IPS-11a (cell line): ENCODE results near the gene SERPINB5.

Source experiments
- H3K4me3 ChIP-seq: one replicate; pipeline ENCODE4 v1.5.1; 2013; ENCODE audit warnings: low read depth, low read length, control low read depth

The SERPINB5 gene

GRCh38 chr18:63520053-63520685 lies 43.4 kb downstream of the SERPINB5 start:
- H3K4me3 ChIP-seq, result no peak overlapping the region

GRCh38 chr18:63523660-63524059 lies 46.9 kb downstream of the SERPINB5 start:
- H3K4me3 ChIP-seq, result no peak overlapping the region

DNA sequence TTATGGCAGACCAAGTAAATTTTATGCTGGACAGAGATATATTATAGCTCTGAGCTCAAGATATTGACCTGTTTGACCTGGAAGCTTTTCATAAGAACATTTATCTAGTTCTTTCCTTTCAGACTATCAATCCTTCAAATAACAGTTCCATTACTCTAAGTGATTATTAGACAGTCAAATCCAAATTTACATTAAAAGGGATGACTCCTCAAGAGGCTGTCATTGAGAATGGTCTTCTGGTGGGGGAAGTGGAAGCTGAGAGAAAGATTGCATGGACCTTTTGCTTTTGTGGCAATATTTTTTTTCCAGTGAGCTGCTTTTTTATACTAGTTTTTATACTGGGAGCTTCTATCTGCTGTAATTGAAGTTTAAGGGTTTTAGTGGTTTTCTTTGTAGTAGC lies 50.5 kb downstream of the SERPINB5 start:
- H3K4me3 ChIP-seq, result no peak overlapping the region

- H3K4me3 ChIP-seq, result no peak overlapping the region
These were observed 52.2 kb downstream of the SERPINB5 start for GRCh38 chr18:63528863-63529492.

GRCh38 chr18:63532471-63532870 lies 55.7 kb downstream of the SERPINB5 start:
- H3K4me3 ChIP-seq, result no peak overlapping the region

DNA sequence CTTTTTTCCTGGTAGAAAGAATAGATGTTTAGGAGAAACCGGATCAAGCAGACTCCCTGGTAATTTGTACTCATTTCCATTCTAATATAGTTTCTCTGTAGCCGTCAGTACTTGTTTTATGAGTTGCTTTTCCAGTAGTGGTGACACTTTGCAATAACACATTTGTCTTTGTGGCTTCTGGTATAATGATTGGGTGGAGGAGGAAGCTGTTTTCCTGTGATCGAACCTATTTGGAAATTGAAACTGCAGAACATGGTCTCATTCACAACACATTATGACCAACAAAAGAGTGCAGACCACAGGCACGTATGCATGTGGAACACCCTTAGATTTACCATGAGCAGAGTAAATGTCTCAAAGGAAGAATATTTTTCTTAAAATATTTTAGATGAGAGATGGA lies 57.9 kb downstream of the SERPINB5 start:
- no peak overlapping the region for H3K4me3 ChIP-seq

GRCh38 chr18:63539904-63540510 lies 63.2 kb downstream of the SERPINB5 start:
- no peak overlapping the region for H3K4me3 ChIP-seq

- no peak within 1 kb of the TSS for H3K4me3 ChIP-seq
These were observed 65.3 kb downstream of the SERPINB5 start, which contains the start of gene SERPINB12 for GRCh38 chr18:63542069-63542468. Gene SERPINB12, plus strand, starts transcription at chr18:63542369. Its CDS starts 13,791 bp downstream, at chr18:63556160.

- H3K4me3 ChIP-seq, result no peak overlapping the region
These were observed 67.3 kb downstream of the SERPINB5 start for GRCh38 chr18:63544017-63544416.

DNA sequence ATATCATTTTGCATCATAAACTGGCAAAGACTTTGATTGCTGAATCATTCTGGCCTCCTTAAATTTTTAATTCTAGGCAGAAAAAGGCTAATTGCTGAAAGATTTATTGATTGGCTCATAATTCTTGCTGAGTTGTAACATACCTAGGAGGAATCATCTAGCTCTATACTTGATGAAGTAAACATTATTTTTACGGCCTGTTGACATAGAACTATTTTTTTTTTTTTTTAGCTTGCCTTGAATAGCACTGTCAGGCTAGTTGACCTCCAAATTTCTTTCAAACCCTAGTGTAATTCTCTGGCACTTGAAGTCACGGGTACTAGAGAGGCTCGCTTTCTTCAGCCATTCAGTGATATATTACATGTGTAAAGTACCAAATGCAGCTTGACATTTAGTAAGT lies 68.2 kb downstream of the SERPINB5 start:
- no peak overlapping the region for H3K4me3 ChIP-seq

- H3K4me3 ChIP-seq, result no peak overlapping the region
These were observed 73.3 kb downstream of the SERPINB5 start for GRCh38 chr18:63550068-63550467.

GRCh38 chr18:63551769-63552168 lies 75.0 kb downstream of the SERPINB5 start:
- no peak overlapping the region for H3K4me3 ChIP-seq

- H3K4me3 ChIP-seq, result no peak overlapping the region
These were observed 75.8 kb downstream of the SERPINB5 start for GRCh38 chr18:63552581-63552980.

DNA sequence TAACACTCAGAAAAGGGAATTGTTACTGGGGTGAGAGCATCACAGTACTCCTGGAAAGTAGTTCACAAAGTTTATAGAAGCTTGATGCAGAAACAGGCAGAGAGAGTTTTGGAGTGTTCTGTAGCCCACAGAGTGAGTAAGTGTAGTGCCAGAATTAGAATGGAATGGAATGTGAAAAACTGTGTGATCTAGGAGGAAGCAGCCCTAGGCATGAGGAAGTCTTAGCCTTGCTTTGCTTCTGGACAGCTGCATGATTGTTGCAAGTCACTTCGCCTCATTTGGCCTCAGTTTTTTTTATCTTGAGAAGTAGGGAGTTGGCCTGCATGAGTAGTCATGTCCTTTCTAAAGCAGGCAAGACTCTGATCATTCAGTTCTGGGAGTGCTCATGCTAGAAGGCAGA lies 76.3 kb downstream of the SERPINB5 start:
- H3K4me3 ChIP-seq, result no peak overlapping the region
